ENCODE measurements around the gene EYA4.

DNA sequence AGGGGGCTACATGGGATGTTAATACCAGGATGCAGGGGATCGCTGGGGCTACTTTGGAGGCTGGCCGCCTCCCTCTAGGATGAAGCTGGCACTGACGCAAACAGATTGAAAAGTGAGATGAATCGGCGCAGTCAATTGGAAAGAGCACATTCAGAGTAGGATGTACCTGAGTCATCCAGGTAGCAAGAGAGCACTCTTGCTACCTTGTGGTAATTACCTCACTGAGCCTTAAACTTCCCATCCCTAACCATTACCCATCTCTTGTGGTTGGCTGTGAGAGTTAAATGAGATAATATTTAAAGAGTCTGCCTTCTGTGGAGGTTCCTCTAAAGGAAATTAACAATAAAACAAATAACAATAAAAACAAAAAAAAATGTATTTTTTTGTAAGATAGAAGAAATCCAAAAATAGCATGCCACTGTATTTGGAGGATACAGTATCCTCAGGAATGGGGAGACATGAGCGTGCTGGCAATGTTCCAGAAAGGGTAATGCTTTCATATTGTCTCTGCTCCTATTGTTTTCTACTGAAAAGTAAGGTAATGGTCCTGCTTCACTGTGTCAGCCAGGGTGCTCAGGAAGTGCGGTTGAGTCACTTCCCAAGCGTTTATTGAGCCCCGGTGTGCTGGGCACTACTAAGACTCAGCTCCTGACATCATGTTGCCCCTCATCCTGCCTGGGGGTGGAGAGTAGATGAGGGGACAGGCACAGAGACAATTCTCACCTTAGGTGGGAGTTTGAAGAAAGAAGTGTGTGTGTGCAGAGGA lies 301.1 kb downstream of the EYA4 start:
- TF ChIP-seq CTCF (IDR thresholded peaks at IDR 0.05; ENCODE audit: insufficient read depth, low read depth, low read length) (no peak), EZH2 (IDR thresholded peaks at IDR 0.05; ENCODE audit: insufficient read depth, low read length) (no peak)
